Measurements from ENCODE around the gene ERRFI1. TPM values are rescaled to one million over a fixed set of nuclear protein-coding genes. Genes with fewer than 3 reads are reported as not detected.

ERRFI1 gene
- total RNA-seq, 1 donor from 2014 or later = 61.5 TPM

- H3K36me3 ChIP-seq (ENCODE audit: control insufficient read depth, insufficient read depth, low read length) = no peaks in the 10 kb centered on the region
- no peak overlapping the region for H3K4me3 ChIP-seq (ENCODE audit: low read depth, low read length)
- TF ChIP-seq CTCF (IDR thresholded peaks at IDR 0.05; ENCODE audit: insufficient read depth, low read length, poor library complexity, severe bottlenecking) = no peak
- H3K27me3 ChIP-seq (ENCODE audit: control insufficient read depth, insufficient read depth, low read length) = no peaks in the 10 kb centered on the region
- no peak for DNase-seq (ENCODE audit: low read depth)
Observed at GRCh38 chr1:8019229-8019620, 6.9 kb downstream of the ERRFI1 start.

GRCh38 chr1:8018492-8019228 is 7.4 kb downstream of the ERRFI1 start:
- H3K4me3 ChIP-seq (ENCODE audit: low read depth, low read length) = no peak overlapping the region
- no peaks in the 10 kb centered on the region for H3K27me3 ChIP-seq (ENCODE audit: control insufficient read depth, insufficient read depth, low read length)
- TF ChIP-seq CTCF (IDR thresholded peaks at IDR 0.05; ENCODE audit: insufficient read depth, low read length, poor library complexity, severe bottlenecking) = no peak
- no peak for DNase-seq (ENCODE audit: low read depth)
- peaks cover 5% of the 10 kb centered on the region for H3K36me3 ChIP-seq (ENCODE audit: control insufficient read depth, insufficient read depth, low read length)

GRCh38 chr1:8017495-8018197 is 8.5 kb downstream of the ERRFI1 start:
- no peak overlapping the region for H3K4me3 ChIP-seq (ENCODE audit: low read depth, low read length)
- DNase-seq (ENCODE audit: low read depth) = no peak
- H3K27me3 ChIP-seq (ENCODE audit: control insufficient read depth, insufficient read depth, low read length) = no peaks in the 10 kb centered on the region
- no peak for TF ChIP-seq CTCF (IDR thresholded peaks at IDR 0.05; ENCODE audit: insufficient read depth, low read length, poor library complexity, severe bottlenecking)
- H3K36me3 ChIP-seq (ENCODE audit: control insufficient read depth, insufficient read depth, low read length) = peaks cover 5% of the 10 kb centered on the region

- H3K27me3 ChIP-seq (ENCODE audit: control insufficient read depth, insufficient read depth, low read length) = no peaks in the 10 kb centered on the region
- DNase-seq (ENCODE audit: low read depth) = no peak
- H3K36me3 ChIP-seq (ENCODE audit: control insufficient read depth, insufficient read depth, low read length) = peaks cover 5% of the 10 kb centered on the region
- no peak overlapping the region for H3K4me3 ChIP-seq (ENCODE audit: low read depth, low read length)
- TF ChIP-seq CTCF (IDR thresholded peaks at IDR 0.05; ENCODE audit: insufficient read depth, low read length, poor library complexity, severe bottlenecking) = no peak
Observed at GRCh38 chr1:8016895-8017241, 9.2 kb downstream of the ERRFI1 start.

GRCh38 chr1:8016210-8016894 is 9.8 kb downstream of the ERRFI1 start:
- no peak overlapping the region for H3K4me3 ChIP-seq (ENCODE audit: low read depth, low read length)
- no peak for DNase-seq (ENCODE audit: low read depth)
- H3K27me3 ChIP-seq (ENCODE audit: control insufficient read depth, insufficient read depth, low read length) = no peaks in the 10 kb centered on the region
- peaks cover 5% of the 10 kb centered on the region for H3K36me3 ChIP-seq (ENCODE audit: control insufficient read depth, insufficient read depth, low read length)
- TF ChIP-seq CTCF (IDR thresholded peaks at IDR 0.05; ENCODE audit: insufficient read depth, low read length, poor library complexity, severe bottlenecking) = peak; percentile 10

Data from kidney epithelial cell (primary cell).